Testis (tissue), 3 donors: ENCODE data around the gene MARVELD2. TPM values are rescaled to one million over a fixed set of nuclear protein-coding genes. Genes with fewer than 3 reads are reported as not detected.

Experiments used
- DNase-seq: peaks from one replicate; pipeline ENCODE4 v3.0.0-alpha.2; 2019
- H3K27ac ChIP-seq, 2 donors: fragments of 200-600 bp; sonication (generic); one replicate each; pipeline ENCODE4 v1.5.1; 2019
- H3K27me3 ChIP-seq: fragments of 200-600 bp; sonication (generic); one replicate; pipeline ENCODE4 v1.5.1; 2019
- H3K36me3 ChIP-seq: fragments of 200-600 bp; sonication (generic); one replicate; pipeline ENCODE4 v1.5.1; 2017; ENCODE audit warnings: low read depth; ENCODE audit errors: missing control alignments
- H3K4me1 ChIP-seq: fragments of 200-600 bp; sonication (generic); one replicate; pipeline ENCODE4 v1.5.1; 2019
- H3K4me3 ChIP-seq, 2 donors: fragments of 200-600 bp; sonication (generic); one replicate each; pipeline ENCODE4 v1.5.1; 2017 to 2019
- H3K9me3 ChIP-seq: fragments of 200-600 bp; sonication (generic); one replicate; pipeline ENCODE4 v1.5.1; 2017
- POLR2A ChIP-seq: fragments of 450-650 bp; IDR thresholded peaks from one replicate; pipeline ENCODE4 v1.6.1; 2017; ENCODE audit warnings: antibody characterized with exemption, mild to moderate bottlenecking, moderate library complexity
- WGBS, 2 donors: methylation state at CpG; one replicate each; pipeline ENCODE4 v1.1.5; 2018; 5-methylcytosine and 5-hydroxymethylcytosine counted together
- intact Hi-C: fragments of 100-400 bp; cut with DNase I; formaldehyde crosslinking; loops from one replicate; pipeline ENCODE4 v1.15.1; 2023; ENCODE audit warnings: low total_unique reads
- polyA plus RNA-seq: library from polyadenylated mRNA; stranded (reverse); fragments of 350-450 nt; fragmentation: Illumina TruSeq; extraction: RNeasy Lipid Tissue Mini Kit (QIAGEN cat#74804); gene quantifications from one replicate; pipeline ENCODE4 v1.2.3, GENCODE V29; 2014; ENCODE audit warnings: low read depth, low replicate concordance; ENCODE audit not compliant: insufficient read depth
- total RNA-seq, 2 donors: library from RNA; depleted of rRNA; stranded (reverse); fragments of >200 nt; gene quantifications; one replicate each; pipeline ENCODE4 v1.2.3, GENCODE V29; 2016
- TF ChIP-seq, protein P1 (sequence below), 3 experiments: fragments of 450-650 bp in 2 of 3; fragments of 200-600 bp in 1 of 3; sonication (generic) in 1 of 3; IDR thresholded peaks; one replicate each; pipeline ENCODE4 v1.5.1; 2016 to 2019; ENCODE audit warnings: antibody characterized with exemption in 3 of 3, mild to moderate bottlenecking in 2 of 3, moderate library complexity in 1 of 3

MARVELD2 gene
- total and polyA plus RNA-seq, 3 donors from 2014 or later = 5.5 to 6.9 (median 5.9) TPM

DNA sequence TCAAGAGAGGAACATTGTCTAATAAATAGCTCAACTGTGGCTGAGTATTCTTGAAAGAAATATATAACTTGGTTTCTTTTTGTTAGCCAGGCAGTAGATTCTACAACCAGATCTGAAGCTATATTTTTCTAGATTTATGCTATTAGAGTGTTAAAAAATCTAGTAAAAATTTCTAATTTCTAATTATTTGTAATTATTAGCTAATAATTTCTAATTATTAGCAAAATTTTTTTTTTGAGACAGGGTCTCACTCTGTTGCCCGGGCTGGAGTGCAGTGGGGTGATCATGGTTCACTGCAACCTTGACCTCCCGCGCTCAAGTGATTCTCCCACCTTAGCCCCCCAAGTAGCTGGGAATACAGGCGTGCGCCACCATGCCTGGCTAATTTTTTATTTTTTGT is 42.5 kb upstream of the MARVELD2 start:
- 94 to 96% methylated on average over 5 of the region's 5 CpGs for WGBS, 2 donors
- no peak overlapping the region for H3K27ac ChIP-seq
- intact Hi-C loops = no loop called here
- H3K36me3 ChIP-seq = no peaks in the 10 kb centered on the region
- no peak overlapping the region for H3K4me3 ChIP-seq
- TF ChIP-seq, protein P1, sequence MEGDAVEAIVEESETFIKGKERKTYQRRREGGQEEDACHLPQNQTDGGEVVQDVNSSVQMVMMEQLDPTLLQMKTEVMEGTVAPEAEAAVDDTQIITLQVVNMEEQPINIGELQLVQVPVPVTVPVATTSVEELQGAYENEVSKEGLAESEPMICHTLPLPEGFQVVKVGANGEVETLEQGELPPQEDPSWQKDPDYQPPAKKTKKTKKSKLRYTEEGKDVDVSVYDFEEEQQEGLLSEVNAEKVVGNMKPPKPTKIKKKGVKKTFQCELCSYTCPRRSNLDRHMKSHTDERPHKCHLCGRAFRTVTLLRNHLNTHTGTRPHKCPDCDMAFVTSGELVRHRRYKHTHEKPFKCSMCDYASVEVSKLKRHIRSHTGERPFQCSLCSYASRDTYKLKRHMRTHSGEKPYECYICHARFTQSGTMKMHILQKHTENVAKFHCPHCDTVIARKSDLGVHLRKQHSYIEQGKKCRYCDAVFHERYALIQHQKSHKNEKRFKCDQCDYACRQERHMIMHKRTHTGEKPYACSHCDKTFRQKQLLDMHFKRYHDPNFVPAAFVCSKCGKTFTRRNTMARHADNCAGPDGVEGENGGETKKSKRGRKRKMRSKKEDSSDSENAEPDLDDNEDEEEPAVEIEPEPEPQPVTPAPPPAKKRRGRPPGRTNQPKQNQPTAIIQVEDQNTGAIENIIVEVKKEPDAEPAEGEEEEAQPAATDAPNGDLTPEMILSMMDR (IDR thresholded peaks at IDR 0.05) = no peak
- TF ChIP-seq POLR2A = no peak
- DNase-seq = no peak
- peaks cover 16% of the 10 kb centered on the region for H3K4me1 ChIP-seq
- H3K27me3 ChIP-seq = no peaks in the 10 kb centered on the region
- H3K9me3 ChIP-seq = no peaks in the 10 kb centered on the region

DNA sequence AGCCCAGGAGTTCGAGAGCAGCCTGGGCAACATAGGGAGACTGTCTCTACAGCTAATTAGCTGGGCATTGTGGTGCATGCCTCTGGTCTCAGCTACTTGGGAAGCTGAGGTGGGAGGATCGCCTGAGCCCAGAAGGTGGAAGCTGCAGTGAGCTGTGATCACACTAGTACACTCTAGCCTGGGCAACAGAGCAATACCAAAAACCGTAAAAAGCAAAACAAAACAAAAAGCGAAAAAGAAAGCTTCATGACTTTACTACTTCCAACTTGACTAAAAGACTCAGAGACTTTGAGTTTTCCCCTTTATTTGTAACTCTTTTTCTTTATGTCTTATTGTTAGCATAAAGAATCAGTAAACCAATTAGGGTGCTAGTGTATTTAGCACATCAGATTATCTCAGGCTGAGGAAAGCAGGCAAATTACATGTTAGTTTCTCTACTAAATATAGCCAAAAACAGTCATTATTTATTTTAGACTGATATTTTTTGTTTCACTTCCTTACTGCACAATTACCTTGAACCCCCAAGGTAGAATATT is 39.9 kb upstream of the MARVELD2 start:
- TF ChIP-seq POLR2A = no peak
- TF ChIP-seq, protein P1 (IDR thresholded peaks at IDR 0.05) = no peak
- WGBS, 2 donors = 92 to 93% methylated on average over 4 of the region's 4 CpGs
- Histone ChIP-seq H3K4me3 (no peak overlapping the region), H3K27ac (no peak overlapping the region), H3K4me1 (peaks cover 5% of the 10 kb centered on the region), H3K9me3 (no peaks in the 10 kb centered on the region), H3K36me3 (no peaks in the 10 kb centered on the region), H3K27me3 (no peaks in the 10 kb centered on the region)
- no peak for DNase-seq
- intact Hi-C loops = no loop called here

DNA sequence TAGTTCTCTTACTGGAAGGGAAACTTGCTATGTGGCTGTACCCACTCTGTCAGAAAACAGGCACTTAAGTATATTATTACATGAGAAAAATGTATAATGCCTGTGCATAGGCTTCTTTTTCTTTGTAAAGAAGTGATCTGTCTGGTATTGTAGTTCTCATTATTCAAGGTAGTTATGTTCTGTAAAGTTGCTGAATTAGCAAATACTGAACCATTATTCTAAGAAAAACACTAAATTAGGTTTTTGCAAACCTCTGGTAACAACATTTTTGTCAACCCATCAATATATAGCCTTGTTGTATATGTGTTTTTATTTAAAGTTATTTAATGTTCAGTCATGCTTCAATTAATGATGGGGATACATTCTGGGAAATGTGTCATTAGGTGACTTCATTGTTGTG is 36.5 kb upstream of the MARVELD2 start:
- H3K36me3 ChIP-seq = no peaks in the 10 kb centered on the region
- H3K4me1 ChIP-seq = peaks cover 7% of the 10 kb centered on the region
- H3K27me3 ChIP-seq = no peaks in the 10 kb centered on the region
- intact Hi-C loops = no loop called here
- TF ChIP-seq POLR2A = no peak
- TF ChIP-seq, protein P1 (IDR thresholded peaks at IDR 0.05) = no peak
- DNase-seq = no peak
- H3K9me3 ChIP-seq = no peaks in the 10 kb centered on the region
- H3K27ac ChIP-seq = no peak overlapping the region
- H3K4me3 ChIP-seq = no peak overlapping the region

DNA sequence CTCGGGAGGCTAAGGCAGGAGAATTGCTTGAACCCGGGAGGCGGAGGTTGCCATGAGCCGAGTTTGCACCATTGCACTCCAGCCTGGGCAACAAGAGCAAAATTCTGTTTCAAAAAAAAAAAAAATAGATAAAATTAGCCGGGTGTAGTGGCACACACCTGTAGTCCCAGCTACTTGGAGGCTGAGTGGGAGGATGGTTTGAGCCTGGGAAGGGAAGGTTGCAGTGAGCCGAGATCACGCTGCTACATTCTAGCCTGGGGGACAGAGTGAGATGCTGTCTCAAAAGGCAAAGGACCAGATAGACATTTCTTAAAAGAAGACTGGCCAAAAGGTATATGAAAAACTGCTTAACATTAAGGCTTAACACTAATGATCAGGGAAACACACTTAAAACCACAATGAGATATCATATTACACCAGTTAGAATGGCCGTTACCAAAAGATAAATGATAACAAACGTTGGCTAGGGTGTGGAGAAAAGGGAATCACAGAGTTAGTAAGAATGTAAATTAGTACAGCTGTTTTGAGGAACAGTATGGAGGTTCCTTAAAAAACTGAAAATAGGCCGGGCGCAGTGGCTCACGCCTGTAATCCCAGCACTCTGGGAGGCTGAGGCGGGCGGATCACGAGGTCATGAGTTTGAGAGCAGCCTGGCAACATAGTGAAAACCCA is 10.1 kb upstream of the MARVELD2 start:
- H3K9me3 ChIP-seq = no peaks in the 10 kb centered on the region
- no peaks in the 10 kb centered on the region for H3K4me1 ChIP-seq
- H3K27me3 ChIP-seq = no peaks in the 10 kb centered on the region
- no peak for DNase-seq
- 84 to 85% methylated on average over 15 of the region's 15 CpGs for WGBS, 2 donors
- H3K36me3 ChIP-seq = no peaks in the 10 kb centered on the region
- intact Hi-C loops = no loop called here
- no peak overlapping the region for H3K27ac ChIP-seq
- H3K4me3 ChIP-seq = no peak overlapping the region
- TF ChIP-seq POLR2A = no peak
- TF ChIP-seq, protein P1 (IDR thresholded peaks at IDR 0.05) = no peak

DNA sequence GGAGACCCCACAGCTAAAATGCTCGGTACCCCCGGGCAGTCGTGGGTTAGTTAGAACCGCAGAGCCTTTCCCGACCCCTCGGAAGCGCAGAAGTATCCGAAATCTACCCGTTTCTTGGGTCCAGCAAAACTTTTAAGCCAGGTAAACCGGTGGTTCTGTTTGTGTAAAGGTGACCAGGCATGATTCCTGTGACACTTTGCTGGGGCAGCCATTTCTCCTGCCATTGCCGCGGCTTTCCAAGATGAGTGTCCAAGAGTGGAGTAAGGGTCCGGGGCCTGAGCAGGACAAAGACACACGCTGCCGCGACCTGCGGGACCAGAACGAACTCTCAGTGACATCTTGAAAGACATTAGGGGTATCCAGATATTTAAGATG is 655 bp downstream of the MARVELD2 start:
- H3K27me3 ChIP-seq = no peaks in the 10 kb centered on the region
- DNase-seq = no peak
- peak overlapping the region; percentile 13 to 31 for H3K27ac ChIP-seq
- H3K9me3 ChIP-seq = no peaks in the 10 kb centered on the region
- TF ChIP-seq, protein P1 (IDR thresholded peaks at IDR 0.05) = no peak
- TF ChIP-seq POLR2A = no peak
- H3K4me1 ChIP-seq = no peaks in the 10 kb centered on the region
- 51 to 66% methylated on average over 16 to 18 of the region's 18 CpGs for WGBS, 2 donors
- H3K36me3 ChIP-seq = no peaks in the 10 kb centered on the region
- intact Hi-C loops = no loop called here
- H3K4me3 ChIP-seq = peak overlapping the region; percentile 57 to 65
